Activated T-cell treated with anti-CD3 and anti-CD28 coated beads for 4 hours (primary cell): ENCODE data around the gene MYL6.

Experiments used
- DNase-seq: peaks from one replicate; pipeline ENCODE4 v3.0.0-alpha.2; 2020

Gene MYL6

GRCh38 chr12:56157201-56158028 lies 744 bp upstream of the MYL6 start:
- DNase-seq: peak; percentile 38

GRCh38 chr12:56158926-56159461 lies 835 bp downstream of the MYL6 start:
- DNase-seq: no peak

GRCh38 chr12:56159482-56160192 lies 1.5 kb downstream of the MYL6 start:
- DNase-seq: no peak

GRCh38 chr12:56160193-56160763 lies 2.1 kb downstream of the MYL6 start:
- peak; percentile 47 for DNase-seq

- DNase-seq: no peak
Observed at GRCh38 chr12:56160894-56161689, 2.9 kb downstream of the MYL6 start.

- DNase-seq: no peak
Observed at GRCh38 chr12:56161690-56162351, 3.7 kb downstream of the MYL6 start.

GRCh38 chr12:56162468-56163290 lies 4.5 kb downstream of the MYL6 start:
- no peak for DNase-seq

- DNase-seq: no peak
Observed at GRCh38 chr12:56163533-56164344, 5.6 kb downstream of the MYL6 start.

GRCh38 chr12:56164345-56164729 lies 6.2 kb downstream of the MYL6 start:
- DNase-seq: no peak

GRCh38 chr12:56165369-56165768 lies 7.2 kb downstream of the MYL6 start:
- DNase-seq: no peak

- no peak for DNase-seq
Observed at GRCh38 chr12:56169229-56169759, 11.1 kb downstream of the MYL6 start.

GRCh38 chr12:56172839-56173238 lies 14.7 kb downstream of the MYL6 start:
- no peak for DNase-seq

- no peak for DNase-seq
Observed at GRCh38 chr12:56178347-56178746, 20.2 kb downstream of the MYL6 start.

- DNase-seq: no peak
Observed at GRCh38 chr12:56186957-56187356, 28.8 kb downstream of the MYL6 start.

GRCh38 chr12:56188131-56188777 lies 30.1 kb downstream of the MYL6 start:
- no peak for DNase-seq

- peak; percentile 0 for DNase-seq
Observed at GRCh38 chr12:56188778-56189098, 30.6 kb downstream of the MYL6 start.

GRCh38 chr12:56189099-56189917 lies 31.1 kb downstream of the MYL6 start, which contains the start of gene SMARCC2:
TSS of gene SMARCC2 (minus strand) at chr12:56189483. CDS start at chr12:56189461, 22 bp downstream.
- DNase-seq: peak; percentile 70

GRCh38 chr12:56189918-56190694 lies 31.9 kb downstream of the MYL6 start:
- peak; percentile 76 for DNase-seq
